OCI-M2 (cell line): Measurements from ENCODE around the gene TANGO6.
"Not testable (repeated sequence)": the region's sequence is repeated elsewhere in the genome, so short reads cannot be mapped to it uniquely, and the experiment has no call there.

Experiments
- DNase-seq: peaks from one replicate; lab custom pipeline; 2025; ENCODE audit not compliant: unreplicated experiment; lab: John Stamatoyannopoulos, UW

Gene TANGO6

GRCh38 chr16:68960910-68961309 is 117.6 kb downstream of the TANGO6 start:
- DNase-seq: no peak

GRCh38 chr16:68961778-68962402 is 118.6 kb downstream of the TANGO6 start:
- DNase-seq: no peak

GRCh38 chr16:68969338-68969737 is 126.0 kb downstream of the TANGO6 start:
- no peak for DNase-seq

GRCh38 chr16:68972013-68972412 is 128.7 kb downstream of the TANGO6 start:
- no peak for DNase-seq

- no peak for DNase-seq
Measured at GRCh38 chr16:68972720-68973119, 129.4 kb downstream of the TANGO6 start.

GRCh38 chr16:68973611-68974120 is 130.3 kb downstream of the TANGO6 start:
- DNase-seq: no peak

GRCh38 chr16:68978303-68978954 is 135.1 kb downstream of the TANGO6 start:
- DNase-seq: no peak

GRCh38 chr16:68980695-68981315 is 137.5 kb downstream of the TANGO6 start:
- no peak for DNase-seq

- no peak for DNase-seq
Measured at GRCh38 chr16:68981971-68982370, 138.6 kb downstream of the TANGO6 start.

- no peak for DNase-seq
Measured at GRCh38 chr16:68984467-68984866, 141.1 kb downstream of the TANGO6 start.

- DNase-seq: no peak
Measured at GRCh38 chr16:68985268-68985667, 141.9 kb downstream of the TANGO6 start.

- DNase-seq: no peak
Measured at GRCh38 chr16:68985855-68986254, 142.5 kb downstream of the TANGO6 start.

- no peak for DNase-seq
Measured at GRCh38 chr16:68987734-68988457, 144.6 kb downstream of the TANGO6 start.

- DNase-seq: not testable (repeated sequence)
Measured at GRCh38 chr16:68990172-68990845, 147.0 kb downstream of the TANGO6 start.

- DNase-seq: no peak
Measured at GRCh38 chr16:68991075-68991474, 147.7 kb downstream of the TANGO6 start.

- no peak for DNase-seq
Measured at GRCh38 chr16:68992521-68992920, 149.2 kb downstream of the TANGO6 start.

GRCh38 chr16:68993456-68993855 is 150.1 kb downstream of the TANGO6 start:
- DNase-seq: no peak

GRCh38 chr16:68993885-68994284 is 150.6 kb downstream of the TANGO6 start:
- no peak for DNase-seq

- DNase-seq: no peak
Measured at GRCh38 chr16:68994324-68994723, 151.0 kb downstream of the TANGO6 start.

GRCh38 chr16:68995011-68995504 is 151.7 kb downstream of the TANGO6 start:
- no peak for DNase-seq

GRCh38 chr16:68997564-68997963 is 154.2 kb downstream of the TANGO6 start:
- DNase-seq: no peak
